Epithelial cell of esophagus (primary cell): ENCODE results near the gene PMEPA1.

Experiments used
- DNase-seq: peaks from one replicate; pipeline ENCODE4 v3.0.0; 2010; ENCODE audit warnings: low read depth
- H3K4me3 ChIP-seq: 2 replicates; pipeline ENCODE4 v1.5.1; 2011; ENCODE audit warnings: mild to moderate bottlenecking, low read length, control low read depth
- CTCF ChIP-seq: IDR thresholded peaks from 2 replicates; pipeline ENCODE4 v1.5.1; 2011; ENCODE audit warnings: low read depth, mild to moderate bottlenecking, low read length, control low read depth, inconsistent platforms; ENCODE audit not compliant: insufficient read depth; ENCODE audit errors: missing control alignments

Gene PMEPA1

GRCh38 chr20:57692393-57692792 lies 17.4 kb downstream of the PMEPA1 start:
- no peak for TF ChIP-seq CTCF
- no peak for DNase-seq

GRCh38 chr20:57691699-57692098 lies 18.1 kb downstream of the PMEPA1 start:
- no peak for TF ChIP-seq CTCF
- no peak for DNase-seq
- no peak overlapping the region for H3K4me3 ChIP-seq

More at GRCh38 chr20:57692393-57692792, 17.4 kb downstream of the PMEPA1 start:
- H3K4me3 ChIP-seq, result no peak overlapping the region

GRCh38 chr20:57690525-57690924 lies 19.3 kb downstream of the PMEPA1 start:
- no peak overlapping the region for H3K4me3 ChIP-seq
- TF ChIP-seq CTCF, result no peak
- no peak for DNase-seq

GRCh38 chr20:57689745-57690481 lies 19.9 kb downstream of the PMEPA1 start:
- DNase-seq, result no peak
- no peak for TF ChIP-seq CTCF
- no peak overlapping the region for H3K4me3 ChIP-seq

GRCh38 chr20:57688864-57689263 lies 21.0 kb downstream of the PMEPA1 start:
- no peak overlapping the region for H3K4me3 ChIP-seq
- no peak for DNase-seq
- TF ChIP-seq CTCF, result no peak

- TF ChIP-seq CTCF, result no peak
Measured at GRCh38 chr20:57688295-57688694, 21.5 kb downstream of the PMEPA1 start.

More at GRCh38 chr20:57688295-57688694, 21.5 kb downstream of the PMEPA1 start:
- no peak for DNase-seq
- H3K4me3 ChIP-seq, result no peak overlapping the region
